HEK293 (cell line): ENCODE data around the gene CRYGN.
A peak's percentile ranks its signal among the peaks of the same experiment; 100 is the strongest.

ENCODE experiments used
- CTCF ChIA-PET: fragments of 350-600 bp; formaldehyde crosslinking; extraction: SDS; loops from one replicate; lab custom pipeline; 2021; ENCODE audit warnings: antibody characterized with exemption; lab: Yijun Ruan, JAX
- POLR2A ChIA-PET: fragments of 300-600 bp; formaldehyde crosslinking; extraction: SDS; loops from one replicate; lab custom pipeline; 2020; ENCODE audit warnings: antibody characterized with exemption, inconsistent platforms; lab: Yijun Ruan, JAX
- H3K27ac ChIP-seq: fragments of 200-500 bp; sonication (Bioruptor generic); 2 replicates; pipeline ENCODE4 v1.5.1; 2014; ENCODE audit warnings: low read depth, low read length, control low read depth, inconsistent platforms; ENCODE audit errors: extremely low read depth
- H3K36me3 ChIP-seq, 2 experiments: fragments of 200-500 bp in 1 of 2; sonication (Bioruptor generic) in 1 of 2; 1 replicate in 1 of 2; 2 replicates in 1 of 2; pipeline ENCODE4 v1.5.1; 2014 to 2017; ENCODE audit warnings: inconsistent platforms in 2 of 2, low read length in 2 of 2; ENCODE audit not compliant: control insufficient read depth in 2 of 2, insufficient read depth in 1 of 2
- H3K4me1 ChIP-seq: fragments of 200-500 bp; sonication (Bioruptor generic); 2 replicates; pipeline ENCODE4 v1.5.1; 2014; ENCODE audit warnings: mild to moderate bottlenecking, low read length, inconsistent platforms; ENCODE audit not compliant: control insufficient read depth, insufficient read depth
- H3K4me3 ChIP-seq: 2 replicates; pipeline ENCODE4 v1.5.1; 2011; ENCODE audit warnings: low read depth, mild to moderate bottlenecking, control low read depth, low read length, moderate library complexity
- H3K9me3 ChIP-seq: fragments of 200-500 bp; sonication (Bioruptor generic); 2 replicates; pipeline ENCODE4 v1.5.1; 2014; ENCODE audit warnings: low read depth, low read length, inconsistent platforms; ENCODE audit not compliant: control insufficient read depth, insufficient read depth
- AEBP2 ChIP-seq: fragments of 450-650 bp; formaldehyde crosslinking; IDR thresholded peaks from 2 replicates; pipeline ENCODE4 v1.5.1; 2016; ENCODE audit warnings: missing biosample characterization, missing genetic modification characterization, borderline replicate concordance
- KLF8 ChIP-seq: fragments of 450-650 bp; formaldehyde crosslinking; IDR thresholded peaks from 2 replicates; pipeline ENCODE4 v1.5.1; 2016; ENCODE audit warnings: missing biosample characterization, missing genetic modification characterization
- MEIS1 ChIP-seq: sonication (generic); formaldehyde crosslinking; IDR thresholded peaks from 2 replicates; pipeline ENCODE4 v1.8.1; 2022; ENCODE audit warnings: missing genetic modification reagents, mild to moderate bottlenecking, borderline replicate concordance
- MZF1 ChIP-seq: fragments of 450-650 bp; formaldehyde crosslinking; IDR thresholded peaks from 2 replicates; pipeline ENCODE4 v1.5.1; 2017; ENCODE audit warnings: missing biosample characterization, missing genetic modification characterization, borderline replicate concordance
- PRDM1 ChIP-seq: fragments of 450-650 bp; formaldehyde crosslinking; IDR thresholded peaks from 2 replicates; pipeline ENCODE4; 2016; ENCODE audit warnings: missing biosample characterization, missing genetic modification characterization
- SCRT1 ChIP-seq: fragments of 450-650 bp; formaldehyde crosslinking; IDR thresholded peaks from 2 replicates; pipeline ENCODE4 v1.5.1; 2016; ENCODE audit warnings: missing biosample characterization, missing genetic modification characterization, borderline replicate concordance
- TCF7L2 ChIP-seq: IDR thresholded peaks from 2 replicates; pipeline ENCODE4 v1.6.1; 2011; ENCODE audit warnings: low read depth, mild to moderate bottlenecking, inconsistent platforms, low read length, moderate library complexity, borderline replicate concordance
- ZBTB8A ChIP-seq: fragments of 450-650 bp; formaldehyde crosslinking; IDR thresholded peaks from 2 replicates; pipeline ENCODE4 v1.5.1; 2016; ENCODE audit warnings: missing biosample characterization, missing genetic modification characterization
- ZNF19 ChIP-seq: fragments of 450-650 bp; formaldehyde crosslinking; IDR thresholded peaks from 2 replicates; pipeline ENCODE4; 2016; ENCODE audit warnings: missing biosample characterization, missing genetic modification characterization, low read depth
- ZNF2 ChIP-seq: fragments of 450-650 bp; formaldehyde crosslinking; IDR thresholded peaks from 2 replicates; pipeline ENCODE4 v1.5.1; 2016; ENCODE audit warnings: missing biosample characterization, missing genetic modification characterization
- ZNF202 ChIP-seq: fragments of 450-650 bp; formaldehyde crosslinking; IDR thresholded peaks from 2 replicates; pipeline ENCODE4 v1.5.1; 2016; ENCODE audit warnings: missing biosample characterization, missing genetic modification characterization, borderline replicate concordance
- ZNF211 ChIP-seq: fragments of 450-650 bp; formaldehyde crosslinking; IDR thresholded peaks from 2 replicates; pipeline ENCODE4 v1.5.1; 2016; ENCODE audit warnings: low read depth, missing biosample characterization, missing genetic modification characterization
- ZNF473 ChIP-seq: fragments of 450-650 bp; formaldehyde crosslinking; IDR thresholded peaks from 2 replicates; pipeline ENCODE4 v1.5.1; 2017; ENCODE audit warnings: missing biosample characterization, missing genetic modification characterization
- ZNF843 ChIP-seq: fragments of 450-650 bp; formaldehyde crosslinking; IDR thresholded peaks from 2 replicates; pipeline ENCODE4 v1.5.1; 2016; ENCODE audit warnings: missing biosample characterization, missing genetic modification characterization
- TF ChIP-seq, protein P1 (sequence below): fragments of 450-650 bp; formaldehyde crosslinking; IDR thresholded peaks from 2 replicates; pipeline ENCODE4 v1.5.1; 2016; ENCODE audit warnings: missing biosample characterization, missing genetic modification characterization
- TF ChIP-seq, protein P2 (sequence below): fragments of 450-650 bp; formaldehyde crosslinking; IDR thresholded peaks from 2 replicates; pipeline ENCODE4 v1.5.1; 2016; ENCODE audit warnings: missing biosample characterization, missing genetic modification characterization
- TF ChIP-seq, protein P3 (sequence below): fragments of 450-650 bp; formaldehyde crosslinking; IDR thresholded peaks from 2 replicates; pipeline ENCODE4 v1.5.1; 2017; ENCODE audit warnings: missing biosample characterization, missing genetic modification characterization

CRYGN gene

GRCh38 chr7:151381348-151382078 is 58.4 kb downstream of the CRYGN start:
- H3K4me1 ChIP-seq: no peaks in the 10 kb centered on the region
- POLR2A ChIA-PET: no interaction called here
- H3K9me3 ChIP-seq: no peaks in the 10 kb centered on the region
- no peak overlapping the region for H3K4me3 ChIP-seq
- TF ChIP-seq ZBTB8A (tag by site-specific recombination) (peak; percentile 54), MEIS1 (no peak), KLF8 (tag by site-specific recombination) (peak; percentile 12; the same call in 1 of the 2 replicates)
- TF ChIP-seq, all 188 proteins: peak for 2
- no peak overlapping the region for H3K27ac ChIP-seq
- CTCF ChIA-PET: interaction anchor here (0.7 kb wide), 1 partner anchor 11 kb away, joined by 3 read pairs; no protein-coding TSS in a partner anchor
- peaks cover 0 to 33% of the 10 kb centered on the region in 2 experiments; a peak in 1 of 3 replicates for H3K36me3 ChIP-seq

GRCh38 chr7:151381098-151381347 is 58.9 kb downstream of the CRYGN start:
- ChIA-PET CTCF (interaction anchor here (0.7 kb wide), 1 partner anchor 11 kb away, joined by 3 read pairs; no protein-coding TSS in a partner anchor), POLR2A (no interaction called here)
- Histone ChIP-seq H3K9me3 (no peaks in the 10 kb centered on the region), H3K27ac (no peak overlapping the region), H3K4me1 (no peaks in the 10 kb centered on the region), H3K36me3 (peaks cover 0 to 38% of the 10 kb centered on the region in 2 experiments; a peak in 1 of 3 replicates), H3K4me3 (no peak overlapping the region)
- TF ChIP-seq, protein P1, sequence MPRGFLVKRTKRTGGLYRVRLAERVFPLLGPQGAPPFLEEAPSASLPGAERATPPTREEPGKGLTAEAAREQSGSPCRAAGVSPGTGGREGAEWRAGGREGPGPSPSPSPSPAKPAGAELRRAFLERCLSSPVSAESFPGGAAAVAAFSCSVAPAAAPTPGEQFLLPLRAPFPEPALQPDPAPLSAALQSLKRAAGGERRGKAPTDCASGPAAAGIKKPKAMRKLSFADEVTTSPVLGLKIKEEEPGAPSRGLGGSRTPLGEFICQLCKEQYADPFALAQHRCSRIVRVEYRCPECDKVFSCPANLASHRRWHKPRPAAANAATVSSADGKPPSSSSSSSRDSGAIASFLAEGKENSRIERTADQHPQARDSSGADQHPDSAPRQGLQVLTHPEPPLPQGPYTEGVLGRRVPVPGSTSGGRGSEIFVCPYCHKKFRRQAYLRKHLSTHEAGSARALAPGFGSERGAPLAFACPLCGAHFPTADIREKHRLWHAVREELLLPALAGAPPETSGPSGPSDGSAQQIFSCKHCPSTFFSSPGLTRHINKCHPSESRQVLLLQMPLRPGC (tag by site-specific recombination): no peak
- no peak for TF ChIP-seq ZNF202 (tag by site-specific recombination)
- TF ChIP-seq AEBP2 (tag by site-specific recombination): no peak
- TF ChIP-seq, protein P2, sequence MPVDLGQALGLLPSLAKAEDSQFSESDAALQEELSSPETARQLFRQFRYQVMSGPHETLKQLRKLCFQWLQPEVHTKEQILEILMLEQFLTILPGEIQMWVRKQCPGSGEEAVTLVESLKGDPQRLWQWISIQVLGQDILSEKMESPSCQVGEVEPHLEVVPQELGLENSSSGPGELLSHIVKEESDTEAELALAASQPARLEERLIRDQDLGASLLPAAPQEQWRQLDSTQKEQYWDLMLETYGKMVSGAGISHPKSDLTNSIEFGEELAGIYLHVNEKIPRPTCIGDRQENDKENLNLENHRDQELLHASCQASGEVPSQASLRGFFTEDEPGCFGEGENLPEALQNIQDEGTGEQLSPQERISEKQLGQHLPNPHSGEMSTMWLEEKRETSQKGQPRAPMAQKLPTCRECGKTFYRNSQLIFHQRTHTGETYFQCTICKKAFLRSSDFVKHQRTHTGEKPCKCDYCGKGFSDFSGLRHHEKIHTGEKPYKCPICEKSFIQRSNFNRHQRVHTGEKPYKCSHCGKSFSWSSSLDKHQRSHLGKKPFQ (tag by site-specific recombination): no peak
- TF ChIP-seq MZF1 (tag by site-specific recombination): no peak

DNA sequence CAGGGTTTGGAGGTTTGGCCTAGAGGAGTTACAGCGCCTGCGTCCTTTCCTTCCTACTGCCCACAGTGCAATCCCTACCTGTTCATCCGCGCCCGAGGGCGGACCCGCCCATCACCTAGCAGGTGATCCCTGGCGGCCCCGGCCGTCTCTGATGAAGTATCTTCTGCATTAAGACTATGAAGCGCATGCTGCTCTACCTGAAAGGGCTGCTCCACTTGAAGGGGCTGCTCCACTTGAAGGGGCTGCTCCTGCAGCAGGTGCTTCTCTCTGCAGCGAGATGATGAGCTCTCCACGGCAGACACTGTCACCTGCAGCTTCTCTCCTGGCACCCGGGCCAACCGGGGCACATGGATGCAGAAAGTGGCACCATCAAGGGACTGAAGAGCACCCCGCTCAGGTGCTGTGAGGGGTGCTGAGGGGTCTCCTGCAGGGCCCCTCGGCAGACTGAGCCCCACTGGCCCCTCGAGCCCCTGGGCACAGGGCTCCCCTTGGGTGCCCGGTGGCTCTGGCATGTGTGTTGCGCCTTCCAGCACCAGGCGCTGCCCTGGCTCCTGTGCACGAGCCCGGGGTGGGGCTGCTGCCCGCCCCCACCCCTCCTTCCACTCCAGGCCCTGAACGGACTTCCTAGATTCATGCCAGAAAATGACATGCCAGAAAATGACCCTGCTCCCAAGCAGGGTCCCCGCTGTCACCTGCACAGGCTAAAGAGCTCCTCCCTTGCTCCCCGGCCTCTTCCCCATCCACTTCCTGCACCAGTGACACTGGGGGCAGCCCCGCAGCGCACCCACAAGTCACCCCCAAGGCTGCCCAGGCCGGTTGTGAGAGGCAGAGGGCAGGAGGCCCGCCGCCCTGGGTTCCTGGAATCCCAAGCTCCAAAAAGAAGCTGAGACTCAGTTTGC is 59.5 kb downstream of the CRYGN start:
- no peak overlapping the region for H3K4me3 ChIP-seq
- H3K9me3 ChIP-seq: no peaks in the 10 kb centered on the region
- POLR2A ChIA-PET: interaction anchor here (0.5 kb wide), 1 partner anchor 557 kb away, joined by 3 read pairs; no protein-coding TSS in a partner anchor
- H3K4me1 ChIP-seq: no peaks in the 10 kb centered on the region
- CTCF ChIA-PET: interaction anchor here (0.7 kb wide), 1 partner anchor 10 kb away, joined by 3 read pairs; no protein-coding TSS in a partner anchor
- peaks cover 0 to 43% of the 10 kb centered on the region in 2 experiments; a peak in 1 of 3 replicates for H3K36me3 ChIP-seq
- no peak overlapping the region for H3K27ac ChIP-seq
- TF ChIP-seq ZNF2 (tag by site-specific recombination) (no peak), ZNF19 (tag by site-specific recombination) (no peak), ZNF473 (no peak), SCRT1 (tag by site-specific recombination) (no peak), ZNF211 (tag by site-specific recombination) (no peak), ZNF843 (tag by site-specific recombination) (no peak), TCF7L2 (no peak), PRDM1 (tag by site-specific recombination) (no peak)
- TF ChIP-seq, protein P3, sequence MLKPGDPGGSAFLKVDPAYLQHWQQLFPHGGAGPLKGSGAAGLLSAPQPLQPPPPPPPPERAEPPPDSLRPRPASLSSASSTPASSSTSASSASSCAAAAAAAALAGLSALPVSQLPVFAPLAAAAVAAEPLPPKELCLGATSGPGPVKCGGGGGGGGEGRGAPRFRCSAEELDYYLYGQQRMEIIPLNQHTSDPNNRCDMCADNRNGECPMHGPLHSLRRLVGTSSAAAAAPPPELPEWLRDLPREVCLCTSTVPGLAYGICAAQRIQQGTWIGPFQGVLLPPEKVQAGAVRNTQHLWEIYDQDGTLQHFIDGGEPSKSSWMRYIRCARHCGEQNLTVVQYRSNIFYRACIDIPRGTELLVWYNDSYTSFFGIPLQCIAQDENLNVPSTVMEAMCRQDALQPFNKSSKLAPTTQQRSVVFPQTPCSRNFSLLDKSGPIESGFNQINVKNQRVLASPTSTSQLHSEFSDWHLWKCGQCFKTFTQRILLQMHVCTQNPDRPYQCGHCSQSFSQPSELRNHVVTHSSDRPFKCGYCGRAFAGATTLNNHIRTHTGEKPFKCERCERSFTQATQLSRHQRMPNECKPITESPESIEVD (tag by site-specific recombination): no peak
- TF ChIP-seq, all 188 proteins: peak for 0
